IMR-90 (cell line): ENCODE measurements around the gene CLCA1. TPM values are rescaled to one million over a fixed set of nuclear protein-coding genes. Genes with fewer than 3 reads are reported as not detected.

Experiments used
- ATAC-seq: fragments of 200-7000 bp; cut with Tn5 transposase; 2 replicates; pipeline ENCODE4 v1.9.1; 2020; ENCODE audit warnings: low read depth, mild to moderate bottlenecking, moderate library complexity
- Bru-seq: library from RNA; stranded (reverse); fragments of 400-500 nt; gene quantifications from one replicate; lab custom pipeline; 2021; lab: Mats Ljungman, UMichigan
- BruChase-seq, 2 experiments: library from RNA; stranded (reverse); fragments of 400-500 nt; gene quantifications; one replicate each; lab custom pipeline; 2021; lab: Mats Ljungman, UMichigan
- BruUV-seq: library from RNA; stranded (reverse); fragments of 400-500 nt; replicated peaks from 2 replicates; lab custom pipeline; 2021; lab: Mats Ljungman, UMichigan
- CTCF ChIA-PET: fragments of 300-600 bp; formaldehyde crosslinking; extraction: SDS; loops from one replicate; lab custom pipeline; 2021; ENCODE audit warnings: antibody characterized with exemption; lab: Yijun Ruan, JAX
- POLR2A ChIA-PET: fragments of 300-600 bp; sonication (Branson Sonifier 250); formaldehyde crosslinking; loops from one replicate; lab custom pipeline; 2022; ENCODE audit warnings: antibody characterized with exemption; ENCODE audit not compliant: unreplicated experiment; lab: Charles Lee
- DNase-seq: peaks from one replicate; pipeline ENCODE4 v3.0.0; 2013
- H2AFZ ChIP-seq: replicated peaks from 2 replicates; pipeline ENCODE3; 2013; ENCODE audit warnings: low read length, mild to moderate bottlenecking; ENCODE audit not compliant: poor library complexity
- H2AK5ac ChIP-seq: 2 replicates; pipeline ENCODE4 v1.6.1; 2013; ENCODE audit warnings: low read depth, low read length, inconsistent platforms
- H2AK9ac ChIP-seq: replicated peaks from 2 replicates; pipeline ENCODE3; 2013; ENCODE audit warnings: mild to moderate bottlenecking, low read depth, low read length, moderate library complexity; ENCODE audit not compliant: poor library complexity
- H2BK120ac ChIP-seq: 2 replicates; pipeline ENCODE4 v1.6.1; 2013; ENCODE audit warnings: low read depth, low read length, inconsistent platforms
- H2BK15ac ChIP-seq: 3 replicates; pipeline ENCODE4 v1.6.1; 2013; ENCODE audit warnings: low read depth, low read length, inconsistent platforms
- H2BK20ac ChIP-seq: 2 replicates; pipeline ENCODE4 v1.6.1; 2013; ENCODE audit warnings: low read depth, mild to moderate bottlenecking, inconsistent platforms, low read length, moderate library complexity
- H2BK5ac ChIP-seq: 2 replicates; pipeline ENCODE4 v1.6.1; 2013; ENCODE audit warnings: mild to moderate bottlenecking, low read depth, low read length, inconsistent platforms; ENCODE audit not compliant: poor library complexity, severe bottlenecking
- H3K14ac ChIP-seq: replicated peaks from 2 replicates; pipeline ENCODE4 v1.6.1; 2013; ENCODE audit warnings: low read depth, low read length, inconsistent platforms
- H3K18ac ChIP-seq: 2 replicates; pipeline ENCODE4 v1.6.1; 2013; ENCODE audit warnings: low read depth, low read length, control low read depth
- H3K23ac ChIP-seq: 2 replicates; pipeline ENCODE4 v1.6.1; 2013; ENCODE audit warnings: low read depth, low read length, inconsistent platforms
- H3K27ac ChIP-seq: 2 replicates; pipeline ENCODE4 v1.5.1; 2013; ENCODE audit warnings: mild to moderate bottlenecking, control low read depth, low read length; ENCODE audit not compliant: insufficient read depth
- H3K27me3 ChIP-seq: 2 replicates; pipeline ENCODE4 v1.6.1; 2013; ENCODE audit warnings: low read length; ENCODE audit not compliant: control insufficient read depth, insufficient read depth
- H3K36me3 ChIP-seq: 2 replicates; pipeline ENCODE4 v1.6.1; 2013; ENCODE audit warnings: low read length, mixed read lengths; ENCODE audit not compliant: control insufficient read depth, insufficient read depth
- H3K4ac ChIP-seq: 2 replicates; pipeline ENCODE4 v1.6.1; 2013; ENCODE audit warnings: low read depth, low read length, inconsistent platforms
- H3K4me1 ChIP-seq: 2 replicates; pipeline ENCODE4 v1.6.1; 2013; ENCODE audit warnings: low read length, mixed read lengths; ENCODE audit not compliant: control insufficient read depth, insufficient read depth
- H3K4me2 ChIP-seq: 2 replicates; pipeline ENCODE4 v1.6.1; 2013; ENCODE audit warnings: low read depth, mild to moderate bottlenecking, control low read depth, low read length, moderate library complexity
- H3K4me3 ChIP-seq: 2 replicates; pipeline ENCODE4 v1.5.1; 2013; ENCODE audit warnings: low read depth, mild to moderate bottlenecking, control low read depth, low read length, moderate library complexity; ENCODE audit not compliant: insufficient read depth
- H3K56ac ChIP-seq: 2 replicates; pipeline ENCODE4 v1.6.1; 2013; ENCODE audit warnings: low read length, inconsistent platforms; ENCODE audit not compliant: insufficient read depth; ENCODE audit errors: extremely low read depth
- H3K79me1 ChIP-seq, 2 experiments: 2 replicates each; pipeline ENCODE4 v1.6.1; 2013; ENCODE audit warnings: low read length in 2 of 2, inconsistent platforms in 1 of 2, low read depth in 1 of 2
- H3K9ac ChIP-seq: 2 replicates; pipeline ENCODE4 v1.6.1; 2013; ENCODE audit warnings: low read depth, low read length, control low read depth
- H3K9me1 ChIP-seq: 2 replicates; pipeline ENCODE4 v1.6.1; 2013; ENCODE audit warnings: low read length, inconsistent platforms; ENCODE audit not compliant: insufficient read depth
- H3K9me3 ChIP-seq: 2 replicates; pipeline ENCODE4 v1.6.1; 2013; ENCODE audit warnings: low read length; ENCODE audit not compliant: control insufficient read depth, insufficient read depth
- H4K20me1 ChIP-seq: 2 replicates; pipeline ENCODE4 v1.6.1; 2013; ENCODE audit warnings: low read length, inconsistent platforms; ENCODE audit not compliant: insufficient read depth
- H4K5ac ChIP-seq: 2 replicates; pipeline ENCODE4 v1.6.1; 2013; ENCODE audit warnings: mild to moderate bottlenecking, low read depth, low read length, control low read depth
- H4K8ac ChIP-seq, 2 experiments: 2 replicates each; pipeline ENCODE4 v1.6.1; 2013; ENCODE audit warnings: low read depth in 2 of 2, low read length in 2 of 2, control low read depth in 1 of 2, inconsistent platforms in 1 of 2
- H4K91ac ChIP-seq: 2 replicates; pipeline ENCODE4 v1.6.1; 2013; ENCODE audit warnings: low read depth, low read length, inconsistent platforms; ENCODE audit not compliant: insufficient read depth
- BHLHE40 ChIP-seq: fragments of 150-350 bp; IDR thresholded peaks from 2 replicates; pipeline ENCODE4 v1.6.1; 2016; ENCODE audit warnings: mild to moderate bottlenecking, low read depth, low read length
- CEBPB ChIP-seq: IDR thresholded peaks from 2 replicates; pipeline ENCODE4 v1.6.1; 2012; ENCODE audit warnings: low read depth, low read length, improper control_type of control experiment
- CHD1 ChIP-seq: IDR thresholded peaks from 2 replicates; pipeline ENCODE4 v1.6.1; 2012; ENCODE audit warnings: low read depth, low read length, improper control_type of control experiment
- ELK1 ChIP-seq: fragments of 150-350 bp; IDR thresholded peaks from 2 replicates; pipeline ENCODE4 v1.6.1; 2016; ENCODE audit warnings: low read depth, mild to moderate bottlenecking, low read length, moderate library complexity, borderline replicate concordance
- MAFK ChIP-seq: IDR thresholded peaks from 2 replicates; pipeline ENCODE4 v1.6.1; 2012; ENCODE audit warnings: low read depth, low read length, improper control_type of control experiment
- MXI1 ChIP-seq: IDR thresholded peaks from 2 replicates; pipeline ENCODE4 v1.6.1; 2012; ENCODE audit warnings: low read depth, mild to moderate bottlenecking, low read length, moderate library complexity, borderline replicate concordance
- RCOR1 ChIP-seq: IDR thresholded peaks from 2 replicates; pipeline ENCODE4 v1.6.1; 2012; ENCODE audit warnings: mild to moderate bottlenecking, low read length, improper control_type of control experiment; ENCODE audit not compliant: insufficient replicate concordance
- SMC3 ChIP-seq: fragments of 150-350 bp; IDR thresholded peaks from 2 replicates; pipeline ENCODE4 v1.6.1; 2016; ENCODE audit warnings: low read depth, mild to moderate bottlenecking, antibody characterized with exemption, low read length, moderate library complexity
- USF2 ChIP-seq: fragments of 150-350 bp; IDR thresholded peaks from 2 replicates; pipeline ENCODE4 v1.6.1; 2017; ENCODE audit warnings: mild to moderate bottlenecking, antibody characterized with exemption, low read length, low read depth
- WGBS, 2 experiments: methylation state at CpG; one replicate each; pipeline versions ENCODE4 v1.1.5 to v1.1.7; 2013; ENCODE audit warnings: missing lambda C conversion rate in 2 of 2; ENCODE audit not compliant: insufficient read length in 1 of 2; ENCODE audit errors: extremely low coverage in 2 of 2; 5-methylcytosine and 5-hydroxymethylcytosine counted together
- dilution Hi-C: fragments of 300-500 bp; cut with HindIII; formaldehyde crosslinking; loops from one replicate; pipeline ENCODE4 v1.14.3; 2018; ENCODE audit warnings: low sequenced_read_pairs; ENCODE audit not compliant: unreplicated experiment
- in situ Hi-C: fragments of 300-500 bp; cut with MboI; formaldehyde crosslinking; loops from 3 replicates; pipeline ENCODE4 v1.14.3; 2019; ENCODE audit warnings: low sequenced_read_pairs, inconsistent platforms, mixed read lengths
- intact Hi-C: fragments of 100-400 bp; cut with micrococcal nuclease; formaldehyde crosslinking; loops from 2 replicates; pipeline ENCODE4 v1.10.0; 2022
- long read RNA-seq: library from polyadenylated mRNA; unstranded; transcript quantifications from one replicate; pipeline ENCODE4 v2.0.0, GENCODE V29; 2021; ENCODE audit not compliant: unreplicated experiment
- polyA plus RNA-seq, 3 experiments: library from polyadenylated mRNA; depleted of rRNA; stranded (reverse); fragments of >200 nt; gene quantifications; 2 replicates each; pipeline ENCODE4 v1.2.3, GENCODE V29; 2012; ENCODE audit warnings: low replicate concordance in 1 of 3
- total RNA-seq: library from RNA; depleted of rRNA; stranded (reverse); fragments of >200 nt; gene quantifications from 2 replicates; pipeline ENCODE4 v1.2.3, GENCODE V29; 2012; rRNA removed
- TF ChIP-seq, protein P1 (sequence below): conservative IDR thresholded peaks from 2 replicates; pipeline ENCODE4 v1.5.1; 2012; ENCODE audit warnings: mild to moderate bottlenecking, low read depth, low read length, improper control_type of control experiment

The CLCA1 gene, protein sequence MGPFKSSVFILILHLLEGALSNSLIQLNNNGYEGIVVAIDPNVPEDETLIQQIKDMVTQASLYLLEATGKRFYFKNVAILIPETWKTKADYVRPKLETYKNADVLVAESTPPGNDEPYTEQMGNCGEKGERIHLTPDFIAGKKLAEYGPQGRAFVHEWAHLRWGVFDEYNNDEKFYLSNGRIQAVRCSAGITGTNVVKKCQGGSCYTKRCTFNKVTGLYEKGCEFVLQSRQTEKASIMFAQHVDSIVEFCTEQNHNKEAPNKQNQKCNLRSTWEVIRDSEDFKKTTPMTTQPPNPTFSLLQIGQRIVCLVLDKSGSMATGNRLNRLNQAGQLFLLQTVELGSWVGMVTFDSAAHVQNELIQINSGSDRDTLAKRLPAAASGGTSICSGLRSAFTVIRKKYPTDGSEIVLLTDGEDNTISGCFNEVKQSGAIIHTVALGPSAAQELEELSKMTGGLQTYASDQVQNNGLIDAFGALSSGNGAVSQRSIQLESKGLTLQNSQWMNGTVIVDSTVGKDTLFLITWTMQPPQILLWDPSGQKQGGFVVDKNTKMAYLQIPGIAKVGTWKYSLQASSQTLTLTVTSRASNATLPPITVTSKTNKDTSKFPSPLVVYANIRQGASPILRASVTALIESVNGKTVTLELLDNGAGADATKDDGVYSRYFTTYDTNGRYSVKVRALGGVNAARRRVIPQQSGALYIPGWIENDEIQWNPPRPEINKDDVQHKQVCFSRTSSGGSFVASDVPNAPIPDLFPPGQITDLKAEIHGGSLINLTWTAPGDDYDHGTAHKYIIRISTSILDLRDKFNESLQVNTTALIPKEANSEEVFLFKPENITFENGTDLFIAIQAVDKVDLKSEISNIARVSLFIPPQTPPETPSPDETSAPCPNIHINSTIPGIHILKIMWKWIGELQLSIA
- not detected in 2 replicates for total RNA-seq
- polyA plus RNA-seq (2012; rRNA removed): not detected in 2 replicates
- polyA plus RNA-seq (2012; cell fraction: cytosol; rRNA removed): not detected in 2 replicates
- not detected in 2 replicates for polyA plus RNA-seq (2012; cell fraction: nucleus; rRNA removed; ENCODE audit: low replicate concordance)
- Bru-seq, nascent RNA: not detected
- BruChase-seq, experiment 1, labeled RNA remaining after a 6-hour chase: not detected
- not detected for BruChase-seq, experiment 2, labeled RNA remaining after a 2-hour chase
- long read RNA-seq: 0 reads

- Histone ChIP-seq H3K4me1 (0 out of 2 replicates have a peak, but pooled peaks cover 3% of the 10 kb centered on the region), H3K23ac (no peak within 1 kb of the TSS), H2AK5ac (no peak within 1 kb of the TSS), H3K27ac (no peak within 1 kb of the TSS), H2BK5ac (no peak within 1 kb of the TSS), H2BK15ac (no peak within 1 kb of the TSS), H3K9me1 (no peaks in the 10 kb centered on the region), H3K4ac (no peak within 1 kb of the TSS), H3K27me3 (peaks cover 16% of the 10 kb centered on the region), H4K5ac (no peak within 1 kb of the TSS), H3K9ac (no peak within 1 kb of the TSS), H3K36me3 (no peaks in the 10 kb centered on the region), H2BK120ac (no peak within 1 kb of the TSS), H4K91ac (no peak within 1 kb of the TSS), H3K4me2 (no peak within 1 kb of the TSS), H3K4me3 (no peak within 1 kb of the TSS), H3K9me3 (no peaks in the 10 kb centered on the region), H3K79me1 (no peaks in the 10 kb centered on the region), H4K20me1 (no peaks in the 10 kb centered on the region), H3K14ac (no peak within 1 kb of the TSS), H3K18ac (no peak within 1 kb of the TSS), H3K56ac (no peak within 1 kb of the TSS), H2AFZ (no peak within 1 kb of the TSS), H2BK20ac (no peak within 1 kb of the TSS), H4K8ac (no peak within 1 kb of the TSS), H2AK9ac (no peak within 1 kb of the TSS)
- ATAC-seq (no peak), DNase-seq (no peak)
- CTCF ChIA-PET: interaction anchor here (0.6 kb wide), 1 partner anchor 27 kb away, joined by 3 read pairs; no protein-coding TSS in a partner anchor
- BruUV-seq: no TSS peak
- in situ Hi-C loops (no loop called here), dilution Hi-C loops (no loop called here), intact Hi-C loops (no loop called here)
- no CpG with 5 or more reads among the region's 7 CpGs for WGBS, 2 experiments
- POLR2A ChIA-PET: no interaction called here
- TF ChIP-seq MXI1 (no peak), ELK1 (no peak), MAFK (no peak), CHD1 (no peak), BHLHE40 (no peak), CEBPB (no peak), RCOR1 (no peak), USF2 (no peak), SMC3 (no peak)
- TF ChIP-seq, protein P1, sequence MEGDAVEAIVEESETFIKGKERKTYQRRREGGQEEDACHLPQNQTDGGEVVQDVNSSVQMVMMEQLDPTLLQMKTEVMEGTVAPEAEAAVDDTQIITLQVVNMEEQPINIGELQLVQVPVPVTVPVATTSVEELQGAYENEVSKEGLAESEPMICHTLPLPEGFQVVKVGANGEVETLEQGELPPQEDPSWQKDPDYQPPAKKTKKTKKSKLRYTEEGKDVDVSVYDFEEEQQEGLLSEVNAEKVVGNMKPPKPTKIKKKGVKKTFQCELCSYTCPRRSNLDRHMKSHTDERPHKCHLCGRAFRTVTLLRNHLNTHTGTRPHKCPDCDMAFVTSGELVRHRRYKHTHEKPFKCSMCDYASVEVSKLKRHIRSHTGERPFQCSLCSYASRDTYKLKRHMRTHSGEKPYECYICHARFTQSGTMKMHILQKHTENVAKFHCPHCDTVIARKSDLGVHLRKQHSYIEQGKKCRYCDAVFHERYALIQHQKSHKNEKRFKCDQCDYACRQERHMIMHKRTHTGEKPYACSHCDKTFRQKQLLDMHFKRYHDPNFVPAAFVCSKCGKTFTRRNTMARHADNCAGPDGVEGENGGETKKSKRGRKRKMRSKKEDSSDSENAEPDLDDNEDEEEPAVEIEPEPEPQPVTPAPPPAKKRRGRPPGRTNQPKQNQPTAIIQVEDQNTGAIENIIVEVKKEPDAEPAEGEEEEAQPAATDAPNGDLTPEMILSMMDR: no peak
Measured at GRCh38 chr1:86468501-86468977, at the start of gene CLCA1. TSS of gene CLCA1 (plus strand) at chr1:86468927. CDS start at chr1:86468972, 45 bp downstream.
